Brain microvascular endothelial cell (primary cell): ENCODE results near the gene VPS13D.
"Not testable (repeated sequence)": the region's sequence is repeated elsewhere in the genome, so short reads cannot be mapped to it uniquely, and the experiment has no call there.

Source experiments
- DNase-seq: peaks from one replicate; pipeline ENCODE4 v3.0.0-alpha.2; 2020
- H3K27ac ChIP-seq: fragments of 250-450 bp; sonication (Bioruptor Pico); 2 replicates; pipeline ENCODE4 v1.5.1; 2020; ENCODE audit warnings: mild to moderate bottlenecking, moderate library complexity
- H3K27me3 ChIP-seq: fragments of 250-450 bp; sonication (Bioruptor Pico); replicated peaks from 2 replicates; pipeline ENCODE4 v1.5.1; 2020; ENCODE audit warnings: mild to moderate bottlenecking
- H3K36me3 ChIP-seq: fragments of 250-450 bp; sonication (Bioruptor Pico); replicated peaks from 2 replicates; pipeline ENCODE4 v1.5.1; 2020; ENCODE audit warnings: mild to moderate bottlenecking
- H3K4me3 ChIP-seq: 2 replicates; pipeline ENCODE4 v1.5.1; 2011; ENCODE audit warnings: low read depth, mild to moderate bottlenecking, control low read depth, low read length, moderate library complexity
- CTCF ChIP-seq: IDR thresholded peaks from 2 replicates; pipeline ENCODE4 v1.5.1; 2011; ENCODE audit warnings: low read depth, mild to moderate bottlenecking, moderate library complexity, low read length, control low read depth, inconsistent platforms; ENCODE audit errors: missing control alignments
- in situ Hi-C: cut with HindIII; loops from 2 replicates; pipeline ENCODE4 v1.10.0; 2017; ENCODE audit warnings: low sequenced_read_pairs, low pct_ligation_motif_present

VPS13D gene

GRCh38 chr1:12469493-12469892 lies 239.7 kb downstream of the VPS13D start:
- no peak overlapping the region for H3K4me3 ChIP-seq
- in situ Hi-C loops: no loop called here
- H3K27ac ChIP-seq: no peak overlapping the region
- no peak for TF ChIP-seq CTCF
- DNase-seq: no peak
- H3K27me3 ChIP-seq: no peaks in the 10 kb centered on the region
- no peaks in the 10 kb centered on the region for H3K36me3 ChIP-seq

- H3K27ac ChIP-seq: no peak overlapping the region
- in situ Hi-C loops: no loop called here
- H3K27me3 ChIP-seq: no peaks in the 10 kb centered on the region
- H3K36me3 ChIP-seq: no peaks in the 10 kb centered on the region
- H3K4me3 ChIP-seq: no peak overlapping the region
- TF ChIP-seq CTCF: no peak
- DNase-seq: no peak
Observed at GRCh38 chr1:12469990-12470389, 240.2 kb downstream of the VPS13D start.

GRCh38 chr1:12470916-12471315 lies 241.1 kb downstream of the VPS13D start:
- H3K27me3 ChIP-seq, DNase-seq, H3K27ac ChIP-seq, H3K4me3 ChIP-seq, in situ Hi-C loops, H3K36me3 ChIP-seq: not testable (repeated sequence)

- no peak for TF ChIP-seq CTCF
- Histone ChIP-seq H3K36me3 (no peaks in the 10 kb centered on the region), H3K4me3 (no peak overlapping the region), H3K27me3 (no peaks in the 10 kb centered on the region), H3K27ac (peak overlapping the region; percentile 99)
- no peak for DNase-seq
- in situ Hi-C loops: no loop called here
Observed at GRCh38 chr1:12472156-12472797, 242.4 kb downstream of the VPS13D start.

- DNase-seq: peak; percentile 50
- Histone ChIP-seq H3K27ac (peak overlapping the region; percentile 99), H3K4me3 (no peak overlapping the region), H3K36me3 (peaks cover 4% of the 10 kb centered on the region), H3K27me3 (no peaks in the 10 kb centered on the region)
- in situ Hi-C loops: no loop called here
- TF ChIP-seq CTCF: no peak
Observed at GRCh38 chr1:12472798-12473551, 243.1 kb downstream of the VPS13D start.

- Histone ChIP-seq H3K27me3 (no peaks in the 10 kb centered on the region), H3K36me3 (peaks cover 4% of the 10 kb centered on the region), H3K27ac (peak overlapping the region; percentile 99), H3K4me3 (no peak overlapping the region)
- no peak for DNase-seq
- in situ Hi-C loops: no loop called here
- no peak for TF ChIP-seq CTCF
Observed at GRCh38 chr1:12473596-12474362, 243.9 kb downstream of the VPS13D start.
